Lung (tissue), 12 donors: ENCODE results near the gene BRD4. TPM values are rescaled to one million over a fixed set of nuclear protein-coding genes. Genes with fewer than 3 reads are reported as not detected.

Experiments
- ATAC-seq: fragments of 200-7000 bp; cut with Tn5 transposase; one replicate; pipeline ENCODE4 v1.9.1; 2020; ENCODE audit warnings: moderate number of reproducible peaks; ENCODE audit not compliant: insufficient read depth, low FRiP score
- DNase-seq, 3 donors: peaks; one replicate each; pipeline ENCODE4 v3.0.0-alpha.2; 2013 to 2017
- H3K27ac ChIP-seq, 2 donors: one replicate each; pipeline ENCODE4 v1.5.1; 2013; ENCODE audit warnings: mild to moderate bottlenecking in 2 of 2, moderate library complexity in 2 of 2, control low read depth in 1 of 2, inconsistent platforms in 1 of 2, low read depth in 1 of 2, low read length in 1 of 2
- H3K27me3 ChIP-seq, 3 donors: one replicate each; pipeline ENCODE4 v1.5.1; 2013; ENCODE audit warnings: low read length in 2 of 3; ENCODE audit not compliant: control insufficient read depth in 3 of 3, insufficient read depth in 3 of 3
- H3K36me3 ChIP-seq, 4 donors: one replicate each; pipeline ENCODE4 v1.5.1; 2013; ENCODE audit warnings: low read length in 4 of 4, mild to moderate bottlenecking in 1 of 4, moderate library complexity in 1 of 4; ENCODE audit not compliant: control insufficient read depth in 4 of 4, insufficient read depth in 4 of 4
- H3K4me1 ChIP-seq, 5 donors: one replicate each; pipeline ENCODE4 v1.5.1; 2013; ENCODE audit warnings: low read length in 5 of 5, mild to moderate bottlenecking in 2 of 5, moderate library complexity in 1 of 5; ENCODE audit not compliant: control insufficient read depth in 5 of 5, insufficient read depth in 5 of 5
- H3K4me3 ChIP-seq: one replicate; pipeline ENCODE4 v1.5.1; 2013; ENCODE audit warnings: mild to moderate bottlenecking, control low read depth, moderate library complexity
- H3K9ac ChIP-seq, 2 donors: one replicate each; pipeline ENCODE4 v1.5.1; 2013; ENCODE audit warnings: low read length in 2 of 2, control low read depth in 1 of 2; ENCODE audit not compliant: insufficient read depth in 1 of 2
- H3K9me3 ChIP-seq, 4 donors: one replicate each; pipeline ENCODE4 v1.5.1; 2013; ENCODE audit warnings: low read length in 3 of 4, mild to moderate bottlenecking in 1 of 4, moderate library complexity in 1 of 4; ENCODE audit not compliant: control insufficient read depth in 4 of 4, insufficient read depth in 3 of 4
- WGBS, 2 donors: extraction: QIAGEN DNeasy Blood & Tissue Kit; methylation state at CpG; one replicate each; pipeline ENCODE4 v1.1.7; 2013; 5-methylcytosine and 5-hydroxymethylcytosine counted together
- polyA plus RNA-seq, 2 donors: library from polyadenylated mRNA; stranded (reverse); fragments of 200-250 nt; gene quantifications; one replicate each; pipeline ENCODE4 v1.2.1, GENCODE V29; 2013
- total RNA-seq, 2 donors: library from RNA; depleted of rRNA in 1 of 2; stranded (reverse); fragments of >200 nt in 1 of 2; gene quantifications; one replicate each; pipeline ENCODE4 v1.2.1, GENCODE V29; 2014 to 2021
- TF ChIP-seq, protein P1 (sequence below): IDR thresholded peaks from 2 replicates; pipeline ENCODE4 v1.5.1; 2012; ENCODE audit warnings: mild to moderate bottlenecking; ENCODE audit errors: control extremely low read depth, extremely low read depth
- donor health status: control.
- donor health status: control.
- donor health status: Bipolar disorder and iron deficiency.
- donor health status: healthy.
- donor health status: DM: yes; HTN: yes; CAD: no.

The BRD4 gene
- total and polyA plus RNA-seq, 4 donors: 23.2 to 89.0 (median 37.7) TPM

DNA sequence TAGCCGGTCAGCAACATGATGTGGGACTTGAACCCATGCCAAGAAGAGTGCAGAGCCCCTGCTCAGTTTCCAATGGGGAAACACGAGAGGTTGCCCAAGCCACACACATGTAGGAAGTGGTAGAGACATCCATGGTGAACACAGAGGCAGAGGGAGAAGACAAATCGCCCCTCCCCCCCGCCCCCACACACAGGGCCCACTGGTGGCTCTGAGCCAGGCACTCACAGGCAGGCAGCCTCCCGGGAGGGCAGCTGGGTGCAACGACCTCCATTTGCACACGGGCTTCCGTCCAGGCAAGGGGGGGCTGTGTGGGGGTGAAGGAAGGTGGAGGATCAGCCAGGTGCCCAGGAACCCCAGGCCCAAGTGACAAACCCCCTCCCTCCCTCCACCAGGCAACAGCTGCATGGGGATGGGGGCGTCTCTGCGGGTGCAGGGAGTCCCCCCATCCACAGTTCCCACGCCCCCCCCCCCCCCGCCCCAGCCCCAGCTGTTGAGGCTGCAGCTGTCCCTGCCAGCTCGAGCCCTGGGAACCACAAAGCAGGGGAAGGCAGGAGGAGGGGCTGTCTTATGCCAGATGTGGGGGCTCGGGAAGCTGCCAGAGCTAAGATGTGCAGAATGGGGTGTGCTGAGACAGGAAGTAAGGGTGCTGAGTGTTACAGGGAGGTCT is 134.9 kb downstream of the BRD4 start:
- Histone ChIP-seq H3K4me3 (no peak overlapping the region), H3K36me3 (peaks cover 0 to 10% (median 4%) of the 10 kb centered on the region in 4 donors), H3K4me1 (peaks cover 0 to 16% (median 11%) of the 10 kb centered on the region in 5 donors), H3K27me3 (no peaks in the 10 kb centered on the region), H3K9me3 (no peaks in the 10 kb centered on the region), H3K27ac (no peak overlapping the region), H3K9ac (no peak overlapping the region)
- TF ChIP-seq, protein P1, sequence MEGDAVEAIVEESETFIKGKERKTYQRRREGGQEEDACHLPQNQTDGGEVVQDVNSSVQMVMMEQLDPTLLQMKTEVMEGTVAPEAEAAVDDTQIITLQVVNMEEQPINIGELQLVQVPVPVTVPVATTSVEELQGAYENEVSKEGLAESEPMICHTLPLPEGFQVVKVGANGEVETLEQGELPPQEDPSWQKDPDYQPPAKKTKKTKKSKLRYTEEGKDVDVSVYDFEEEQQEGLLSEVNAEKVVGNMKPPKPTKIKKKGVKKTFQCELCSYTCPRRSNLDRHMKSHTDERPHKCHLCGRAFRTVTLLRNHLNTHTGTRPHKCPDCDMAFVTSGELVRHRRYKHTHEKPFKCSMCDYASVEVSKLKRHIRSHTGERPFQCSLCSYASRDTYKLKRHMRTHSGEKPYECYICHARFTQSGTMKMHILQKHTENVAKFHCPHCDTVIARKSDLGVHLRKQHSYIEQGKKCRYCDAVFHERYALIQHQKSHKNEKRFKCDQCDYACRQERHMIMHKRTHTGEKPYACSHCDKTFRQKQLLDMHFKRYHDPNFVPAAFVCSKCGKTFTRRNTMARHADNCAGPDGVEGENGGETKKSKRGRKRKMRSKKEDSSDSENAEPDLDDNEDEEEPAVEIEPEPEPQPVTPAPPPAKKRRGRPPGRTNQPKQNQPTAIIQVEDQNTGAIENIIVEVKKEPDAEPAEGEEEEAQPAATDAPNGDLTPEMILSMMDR: no peak
- DNase-seq (peak; percentile 54 to 69 (median 65)), ATAC-seq (no peak)
- 9 to 21% methylated on average over 12 to 14 of the region's 14 CpGs for WGBS, 2 donors

DNA sequence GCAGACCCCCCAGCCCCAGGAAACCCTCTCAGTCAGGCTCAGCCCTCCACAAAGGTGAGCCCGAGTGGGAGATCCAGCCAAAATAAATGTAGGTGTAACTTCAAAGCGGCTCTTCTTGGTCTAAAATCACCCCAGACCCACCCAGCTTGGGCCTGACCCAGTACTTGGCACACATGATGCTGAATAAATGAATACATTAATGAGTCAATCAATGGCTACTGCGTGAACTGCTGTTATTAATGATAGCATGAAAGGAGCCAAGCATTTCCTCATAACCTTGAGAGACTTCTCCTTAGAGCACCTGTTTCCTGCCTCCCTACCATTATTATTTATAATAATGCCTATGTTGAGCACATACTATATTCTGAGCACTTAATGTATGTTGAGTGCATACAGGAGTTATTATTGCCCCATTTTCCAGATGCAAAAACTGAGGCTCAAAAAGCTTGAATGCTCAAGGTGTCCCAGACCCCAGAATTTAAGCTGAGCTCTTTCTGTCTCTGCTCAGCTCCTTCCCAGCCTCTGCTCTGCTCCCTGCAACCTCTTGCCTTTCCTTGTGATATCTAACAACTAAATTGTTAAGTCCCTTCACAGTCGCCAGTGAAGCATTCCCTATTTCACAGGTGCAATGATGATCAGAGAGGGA is 135.9 kb downstream of the BRD4 start:
- Histone ChIP-seq H3K4me3 (no peak overlapping the region), H3K9me3 (no peaks in the 10 kb centered on the region), H3K27me3 (no peaks in the 10 kb centered on the region), H3K27ac (no peak overlapping the region), H3K36me3 (peaks cover 0 to 17% (median 5%) of the 10 kb centered on the region in 4 donors), H3K4me1 (peaks cover 0 to 16% (median 11%) of the 10 kb centered on the region in 5 donors), H3K9ac (no peak overlapping the region)
- TF ChIP-seq, protein P1: no peak
- ATAC-seq: no peak
- WGBS, 2 donors: 36 to 40% methylated on average over 4 of the region's 4 CpGs
- DNase-seq: no peak

DNA sequence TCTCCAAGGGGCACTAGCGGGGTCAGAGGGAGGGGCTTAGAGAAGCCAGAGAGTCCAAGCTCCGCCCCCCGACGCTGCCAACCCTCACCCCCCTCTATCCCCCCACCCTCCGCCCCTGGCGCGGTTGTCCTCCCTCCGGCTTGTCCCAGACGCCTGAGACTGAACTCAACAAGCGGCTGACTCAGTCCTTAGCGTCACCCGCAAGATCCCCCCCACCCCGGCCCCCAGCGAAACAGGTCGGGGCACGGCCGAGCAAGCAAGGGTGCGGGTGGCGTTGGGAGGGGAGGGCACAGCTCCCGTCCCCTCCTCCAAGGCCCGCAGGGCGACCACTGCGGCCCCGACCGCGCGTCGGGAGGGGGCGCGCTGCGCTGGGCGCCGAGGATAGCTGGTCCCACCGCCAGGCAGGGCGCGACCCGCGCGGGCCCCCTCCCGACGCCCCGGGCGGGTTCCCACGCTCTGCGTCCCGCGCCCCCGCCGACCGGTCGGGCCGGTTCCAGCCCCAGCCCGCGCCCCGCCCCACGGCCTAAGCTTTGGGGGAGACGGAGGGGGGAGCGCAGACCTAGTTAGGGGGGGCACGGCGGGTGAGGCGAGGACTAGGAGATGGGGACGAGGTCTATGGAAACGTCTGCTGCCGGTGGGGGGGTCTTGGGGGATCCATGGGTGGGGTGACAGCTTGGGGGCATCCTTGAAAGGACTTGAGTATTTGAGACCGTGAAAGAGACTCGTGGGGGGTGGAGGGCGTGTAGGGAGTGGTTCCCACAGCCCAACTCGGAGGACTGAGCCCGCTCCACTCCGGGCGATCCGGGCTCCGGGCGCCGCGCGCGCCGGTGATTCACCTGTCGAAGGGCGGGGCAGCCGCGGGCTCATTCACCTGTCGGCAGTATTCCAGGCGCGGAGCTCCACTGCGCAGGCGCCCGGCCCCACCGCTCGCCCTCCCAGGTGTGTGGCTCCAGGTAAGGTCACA is 136.7 kb downstream of the BRD4 start:
- TF ChIP-seq, protein P1: no peak

More for the DNA sequence above, 136.7 kb downstream of the BRD4 start:
- H3K9me3 ChIP-seq: no peaks in the 10 kb centered on the region
- peaks cover 0 to 16% (median 11%) of the 10 kb centered on the region in 5 donors for H3K4me1 ChIP-seq
- peaks cover 0 to 22% (median 7%) of the 10 kb centered on the region in 4 donors for H3K36me3 ChIP-seq
- H3K27ac ChIP-seq: peak overlapping the region in 1 of 2 donors; percentile 58
- no peaks in the 10 kb centered on the region for H3K27me3 ChIP-seq
- ATAC-seq (peak; percentile 51), DNase-seq (peak; percentile 69 to 80 (median 79))
- 4 to 8% methylated on average over 52 to 91 of the region's 91 CpGs for WGBS, 2 donors
- H3K9ac ChIP-seq: no peak overlapping the region
- peak overlapping the region; percentile 33 for H3K4me3 ChIP-seq
